Mesothelial cell of epicardium (in vitro differentiated cells): ENCODE results near the gene TRIM32. TPM values are rescaled to one million over a fixed set of nuclear protein-coding genes. Genes with fewer than 3 reads are reported as not detected.
"Not testable (repeated sequence)": the region's sequence is repeated elsewhere in the genome, so short reads cannot be mapped to it uniquely, and the experiment has no call there.

Experiments
- DNase-seq, 2 experiments: peaks; one replicate each; pipeline ENCODE4 v3.0.0; 2021; ENCODE audit warnings: low spot score in 2 of 2; ENCODE audit not compliant: unreplicated experiment in 2 of 2
- H3K27ac Mint-ChIP-seq: 2 replicates; pipeline ENCODE4 v1.8.0; 2021; ENCODE audit warnings: mixed read lengths
- H3K27me3 Mint-ChIP-seq: 2 replicates; pipeline ENCODE4 v1.8.0; 2021; ENCODE audit warnings: low read depth, mixed read lengths
- H3K36me3 Mint-ChIP-seq: 2 replicates; pipeline ENCODE4 v1.8.0; 2021; ENCODE audit warnings: mixed read lengths
- H3K4me1 Mint-ChIP-seq: 2 replicates; pipeline ENCODE4 v1.8.0; 2021; ENCODE audit warnings: mixed read lengths
- H3K4me3 Mint-ChIP-seq: 2 replicates; pipeline ENCODE4 v1.8.0; 2021; ENCODE audit warnings: mild to moderate bottlenecking, moderate library complexity, mixed read lengths
- H3K9me3 Mint-ChIP-seq: 2 replicates; pipeline ENCODE4 v1.8.0; 2021; ENCODE audit warnings: mixed read lengths
- CTCF ChIP-seq: fragments of 200-600 bp; sonication (generic); IDR thresholded peaks from one replicate; pipeline ENCODE4 v1.5.0; 2021; ENCODE audit warnings: antibody characterized with exemption; ENCODE audit not compliant: unreplicated experiment
- total RNA-seq: library from RNA; stranded (reverse); gene quantifications from 3 replicates; pipeline ENCODE4 v1.2.1, GENCODE V29; 2021

TRIM32 gene
- total RNA-seq, 1 donor from 2014 or later: 33.6 TPM

- no peak for TF ChIP-seq CTCF
- Mint-ChIP-seq H3K4me3 (no peak overlapping the region), H3K36me3 (peaks cover 2% of the 10 kb centered on the region), H3K27me3 (no peaks in the 10 kb centered on the region), H3K9me3 (peaks cover 2% of the 10 kb centered on the region), H3K27ac (no peak overlapping the region), H3K4me1 (peaks cover 43% of the 10 kb centered on the region)
- no peak for DNase-seq
Measured at GRCh38 chr9:116689486-116690032, 2.5 kb downstream of the TRIM32 start.

DNA sequence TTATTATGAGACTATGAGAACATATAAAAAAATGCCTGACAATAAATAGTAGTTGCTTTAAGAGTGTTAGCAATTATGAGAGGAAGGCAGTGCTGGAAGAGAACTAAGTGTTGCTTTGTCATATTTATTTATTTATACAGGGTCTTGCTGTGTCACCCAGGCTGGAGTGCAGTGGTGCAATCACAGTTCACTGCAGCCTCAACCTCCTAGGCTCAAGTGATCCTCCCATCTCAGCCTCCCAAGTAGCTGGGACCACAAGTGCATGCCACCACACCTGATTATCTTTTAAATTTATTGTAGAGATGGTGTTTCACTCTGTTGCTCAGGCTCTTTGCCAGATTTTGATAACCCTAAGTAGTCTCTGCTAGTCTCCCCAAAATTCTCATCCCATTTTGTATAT, 3.7 kb downstream of the TRIM32 start:
- H3K4me3 Mint-ChIP-seq, H3K27me3 Mint-ChIP-seq, H3K27ac Mint-ChIP-seq, H3K9me3 Mint-ChIP-seq, DNase-seq, H3K36me3 Mint-ChIP-seq: not testable (repeated sequence)
- H3K4me1 Mint-ChIP-seq: peaks cover 55% of the 10 kb centered on the region

- H3K27ac Mint-ChIP-seq: no peak overlapping the region
- no peaks in the 10 kb centered on the region for H3K9me3 Mint-ChIP-seq
- peaks cover 56% of the 10 kb centered on the region for H3K4me1 Mint-ChIP-seq
- TF ChIP-seq CTCF: no peak
- no peak overlapping the region for H3K4me3 Mint-ChIP-seq
- H3K27me3 Mint-ChIP-seq: no peaks in the 10 kb centered on the region
- H3K36me3 Mint-ChIP-seq: peaks cover 5% of the 10 kb centered on the region
- no peak for DNase-seq
Measured at GRCh38 chr9:116691607-116692006, 4.5 kb downstream of the TRIM32 start.

GRCh38 chr9:116692616-116693015, 5.5 kb downstream of the TRIM32 start:
- no peak for DNase-seq
- TF ChIP-seq CTCF: no peak
- Mint-ChIP-seq H3K27ac (peak overlapping the region; percentile 25), H3K27me3 (no peaks in the 10 kb centered on the region), H3K4me3 (no peak overlapping the region), H3K36me3 (peaks cover 8% of the 10 kb centered on the region), H3K9me3 (no peaks in the 10 kb centered on the region), H3K4me1 (peaks cover 54% of the 10 kb centered on the region)

DNA sequence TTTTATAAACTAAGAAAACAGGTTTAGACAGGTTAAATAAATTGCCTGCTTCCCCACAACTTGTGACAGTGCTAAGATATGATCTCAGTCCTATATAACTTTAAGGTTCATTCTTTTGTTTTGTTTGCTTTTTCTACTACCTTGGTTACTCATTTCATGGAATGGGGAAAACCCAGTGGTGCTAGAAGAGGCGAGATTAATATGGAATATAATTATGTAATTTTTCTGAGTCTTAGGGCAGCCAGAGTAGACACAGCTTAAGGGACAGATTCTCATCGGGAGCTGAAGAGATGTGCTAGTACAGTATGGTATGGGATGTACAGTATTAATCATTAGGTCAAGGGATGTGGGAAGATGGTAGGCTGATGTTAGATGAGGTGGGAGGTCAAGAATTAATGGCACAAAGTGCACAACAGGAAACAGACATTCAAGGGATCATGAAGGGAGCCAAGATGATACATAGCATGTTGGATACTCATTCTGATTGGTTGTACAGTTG, 6.2 kb downstream of the TRIM32 start:
- Mint-ChIP-seq H3K4me1 (peaks cover 48% of the 10 kb centered on the region), H3K27me3 (no peaks in the 10 kb centered on the region), H3K9me3 (no peaks in the 10 kb centered on the region), H3K36me3 (peaks cover 14% of the 10 kb centered on the region), H3K4me3 (no peak overlapping the region), H3K27ac (no peak overlapping the region)
- DNase-seq: no peak
- TF ChIP-seq CTCF: no peak

DNA sequence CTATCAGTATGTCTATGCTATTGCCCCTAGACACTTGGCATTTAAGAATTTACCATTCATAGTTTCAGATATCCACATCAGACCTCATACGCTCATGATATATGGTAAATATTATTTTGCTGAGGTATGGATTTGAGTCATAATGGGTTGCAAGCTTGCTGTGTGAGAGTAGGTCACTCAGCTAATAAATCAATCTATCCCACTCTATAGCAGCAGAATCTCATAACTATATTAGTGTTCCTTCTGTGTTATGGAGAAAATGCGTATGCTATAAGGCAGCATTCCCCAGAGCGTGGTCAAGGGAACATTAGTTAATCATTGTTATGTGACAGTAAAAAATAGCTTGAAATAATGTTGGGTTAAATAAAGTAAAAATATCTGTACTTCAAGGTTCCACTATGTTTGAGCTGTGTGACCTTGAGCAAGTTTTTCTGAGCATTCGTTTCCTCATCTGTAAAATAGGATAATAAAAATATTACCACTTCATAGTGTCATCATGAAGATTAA, 7.7 kb downstream of the TRIM32 start:
- no peaks in the 10 kb centered on the region for H3K9me3 Mint-ChIP-seq
- no peaks in the 10 kb centered on the region for H3K27me3 Mint-ChIP-seq
- H3K36me3 Mint-ChIP-seq: peaks cover 25% of the 10 kb centered on the region
- peaks cover 35% of the 10 kb centered on the region for H3K4me1 Mint-ChIP-seq
- H3K27ac Mint-ChIP-seq: no peak overlapping the region
- TF ChIP-seq CTCF: no peak
- no peak overlapping the region for H3K4me3 Mint-ChIP-seq
- no peak for DNase-seq
